GM12878 (cell line): ENCODE results near the gene PROP1. TPM values are rescaled to one million over a fixed set of nuclear protein-coding genes. Genes with fewer than 3 reads are reported as not detected.

ENCODE experiments used
- ATAC-seq: fragments of 200-7000 bp; cut with Tn5 transposase; 3 replicates; pipeline ENCODE4 v1.9.1; 2020; ENCODE audit warnings: mild to moderate bottlenecking, moderate library complexity
- BruUV-seq: library from RNA; stranded (reverse); fragments of 400-500 nt; replicated peaks from 2 replicates; lab custom pipeline; 2021; lab: Mats Ljungman, UMichigan
- CTCF ChIA-PET: fragments of 300-600 bp; sonication (Branson Sonifier 250); formaldehyde crosslinking; extraction: SDS; loops from one replicate; lab custom pipeline; 2021; ENCODE audit warnings: inconsistent platforms; lab: Yijun Ruan, JAX
- POLR2A ChIA-PET: fragments of 350-600 bp; formaldehyde crosslinking; extraction: SDS; loops from one replicate; lab custom pipeline; 2021; ENCODE audit warnings: inconsistent platforms; lab: Charles Lee
- RAD21 ChIA-PET: fragments of 300-600 bp; sonication (Branson Sonifier 250); formaldehyde crosslinking; loops from one replicate; lab custom pipeline; 2023; ENCODE audit warnings: antibody characterized with exemption; ENCODE audit not compliant: unreplicated experiment; lab: Charles Lee
- SMC1A ChIA-PET: fragments of 300-600 bp; sonication (Branson Sonifier 250); formaldehyde crosslinking; loops from one replicate; lab custom pipeline; 2023; ENCODE audit not compliant: unreplicated experiment, uncharacterized antibody; lab: Charles Lee
- DNase-seq: peaks from one replicate; pipeline ENCODE4 v3.0.0-alpha.2; 2011; ENCODE audit warnings: low read depth, low spot score
- FAIRE-seq: peaks from 3 replicates; lab custom pipeline; 2011; peaks lifted over from hg19 to GRCh38; lab: Jason Lieb, UNC
- H2AFZ ChIP-seq: 2 replicates; pipeline ENCODE4 v1.6.0; 2011; ENCODE audit warnings: low read depth, low read length, control low read depth; ENCODE audit not compliant: control insufficient read depth
- H3K27ac ChIP-seq: 2 replicates; pipeline ENCODE4 v1.5.1; 2011; ENCODE audit warnings: control low read depth; ENCODE audit not compliant: control insufficient read depth, insufficient read depth
- H3K27me3 ChIP-seq, 2 experiments: replicated peaks in 1 of 2; 2 replicates each; pipeline versions ENCODE4 v1.6.0 to v1.6.1; 2011; ENCODE audit warnings: low read length in 1 of 2; ENCODE audit not compliant: control insufficient read depth in 2 of 2, insufficient read depth in 2 of 2
- H3K36me3 ChIP-seq, 2 experiments: 2 replicates each; pipeline ENCODE4 v1.5.1; 2011; ENCODE audit warnings: low read length in 1 of 2; ENCODE audit not compliant: control insufficient read depth in 2 of 2, insufficient read depth in 2 of 2
- H3K4me1 ChIP-seq: 2 replicates; pipeline ENCODE4 v1.6.1; 2011; ENCODE audit warnings: mild to moderate bottlenecking, low read length, moderate library complexity, mixed read lengths; ENCODE audit not compliant: control insufficient read depth, insufficient read depth
- H3K4me2 ChIP-seq: 2 replicates; pipeline ENCODE4 v1.6.0; 2011; ENCODE audit warnings: control low read depth; ENCODE audit not compliant: control insufficient read depth, insufficient read depth
- H3K4me3 ChIP-seq: fragments of 200-600 bp; sonication (generic); 2 replicates; pipeline ENCODE4 v1.5.1; 2016
- H3K79me2 ChIP-seq: 2 replicates; pipeline ENCODE4 v1.6.0; 2011; ENCODE audit warnings: low read length; ENCODE audit not compliant: control insufficient read depth, insufficient read depth
- H3K9ac ChIP-seq: 2 replicates; pipeline ENCODE4 v1.8.0; 2011; ENCODE audit warnings: low read length, control low read depth, mixed read lengths; ENCODE audit not compliant: control insufficient read depth, insufficient read depth
- H3K9me3 ChIP-seq: replicated peaks from 3 replicates; pipeline ENCODE4 v1.5.1; 2011; ENCODE audit warnings: mild to moderate bottlenecking, low read length; ENCODE audit not compliant: control insufficient read depth, insufficient read depth
- H4K20me1 ChIP-seq: 2 replicates; pipeline ENCODE4 v1.6.0; 2011; ENCODE audit not compliant: control insufficient read depth, insufficient read depth
- BCL11A ChIP-seq: IDR thresholded peaks from 2 replicates; pipeline ENCODE4 v1.6.1; 2011; ENCODE audit warnings: low read depth, low read length
- CBFB ChIP-seq: IDR thresholded peaks from 2 replicates; pipeline ENCODE4 v1.6.1; 2016; ENCODE audit warnings: antibody characterized with exemption, low read depth
- IRF3 ChIP-seq: fragments of 450-650 bp; IDR thresholded peaks from 2 replicates; pipeline ENCODE4 v1.6.1; 2014; ENCODE audit warnings: mild to moderate bottlenecking
- MEF2B ChIP-seq: fragments of 450-650 bp; IDR thresholded peaks from 2 replicates; pipeline ENCODE4 v1.6.1; 2018; ENCODE audit warnings: mild to moderate bottlenecking, moderate library complexity; ENCODE audit not compliant: partially characterized antibody, poor library complexity, severe bottlenecking
- MTA2 ChIP-seq: fragments of 450-650 bp; IDR thresholded peaks from 2 replicates; pipeline ENCODE4 v1.6.1; 2016; ENCODE audit warnings: low read depth, mild to moderate bottlenecking, moderate library complexity
- POLR2AphosphoS2 ChIP-seq: IDR thresholded peaks from 2 replicates; pipeline ENCODE4 v1.6.1; 2011; ENCODE audit warnings: low read depth, mild to moderate bottlenecking, low read length, improper control_type of control experiment, moderate library complexity
- RBBP5 ChIP-seq: fragments of 200-600 bp; sonication (generic); conservative IDR thresholded peaks from 2 replicates; pipeline ENCODE4 v1.6.1; 2016
- SREBF1 ChIP-seq: IDR thresholded peaks from 2 replicates; pipeline ENCODE4 v1.6.1; 2012; ENCODE audit warnings: mild to moderate bottlenecking, low read length
- ZNF592 ChIP-seq: fragments of 450-650 bp; IDR thresholded peaks from 2 replicates; pipeline ENCODE4 v1.6.1; 2017; ENCODE audit warnings: mild to moderate bottlenecking, moderate library complexity
- WGBS: methylation state at CpG from one replicate; pipeline ENCODE4 v1.1.6; 2016; ENCODE audit warnings: low lambda C conversion rate; ENCODE audit not compliant: insufficient replicate concordance, insufficient coverage; ENCODE audit errors: missing lambda C conversion rate; 5-methylcytosine and 5-hydroxymethylcytosine counted together
- in situ Hi-C: fragments of 300-500 bp; cut with MboI; formaldehyde crosslinking; loops from 9 replicates; pipeline ENCODE4 v1.14.3; 2018; ENCODE audit warnings: mixed read lengths
- intact Hi-C: fragments of 100-400 bp; cut with micrococcal nuclease; formaldehyde crosslinking; loops from one replicate; pipeline ENCODE4 v1.14.2; 2022; ENCODE audit not compliant: unreplicated experiment
- polyA plus RNA-seq, 11 experiments: library from polyadenylated mRNA; depleted of rRNA in 4 of 11; unstranded in 6 of 11; stranded (reverse) in 5 of 11; fragments of >200 nt; fragmentation: Nextera tagmentation in 4 of 11; fragmentation: Illumina TruSeq in 1 of 11; extraction: Ambion mirVana in 4 of 11; extraction: Trizol in 1 of 11; gene quantifications; 1 replicate in 1 of 11; 2 replicates in 10 of 11; pipeline versions ENCODE4 v1.2.1 to v1.2.3, GENCODE V29; 2011 to 2016; ENCODE audit warnings: inconsistent platforms in 2 of 11, missing spikeins in 2 of 11, low read depth in 1 of 11
- total RNA-seq, 4 experiments: library from RNA; depleted of rRNA in 3 of 4; stranded (reverse); fragments of >200 nt in 3 of 4; fragmentation: Illumina TruSeq in 1 of 4; extraction: Trizol in 1 of 4; gene quantifications; 2 replicates each; pipeline versions ENCODE4 v1.2.1 to v1.2.3, GENCODE V29; 2013 to 2021

Gene PROP1
- total and polyA plus RNA-seq, 10 of the 15 experiments (the other 5 are each of a cell fraction or from before 2014, with no cell fraction given) = not detected

- TF ChIP-seq ZNF592 (no peak), POLR2AphosphoS2 (no peak), IRF3 (no peak), CBFB (no peak), MEF2B (no peak)
- TF ChIP-seq, all 136 proteins: peak for 0
Measured at GRCh38 chr5:177967221-177967887, 28.7 kb downstream of the PROP1 start (continued).

DNA sequence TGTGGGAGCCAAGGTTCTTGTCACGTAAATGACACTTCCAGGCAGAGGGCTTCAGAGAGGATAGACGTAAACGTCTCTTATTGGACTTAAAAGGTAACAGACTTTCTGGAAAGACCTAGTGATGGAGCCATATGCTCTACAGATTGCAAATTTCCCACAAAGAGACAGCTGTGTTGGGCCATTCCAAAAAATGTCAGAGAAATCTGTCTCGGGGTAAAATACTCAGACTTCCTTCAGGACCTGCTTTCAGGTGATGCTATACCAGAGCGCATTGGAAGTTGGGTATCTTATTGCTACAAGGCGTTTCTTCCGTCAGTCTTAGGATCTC, 29.2 kb downstream of the PROP1 start:
- H2AFZ ChIP-seq = no peak overlapping the region
- no peaks in the 10 kb centered on the region for H3K79me2 ChIP-seq
- no peak overlapping the region for H3K27ac ChIP-seq
- H4K20me1 ChIP-seq = no peaks in the 10 kb centered on the region
- ATAC-seq (no peak), DNase-seq (no peak), FAIRE-seq (no peak)
- no peak overlapping the region for H3K4me2 ChIP-seq
- 71% methylated on average over 7 of the region's 7 CpGs for WGBS
- no peaks in the 10 kb centered on the region for H3K27me3 ChIP-seq
- in situ Hi-C loops (no loop called here), intact Hi-C loops (no loop called here)
- no peak overlapping the region for H3K4me3 ChIP-seq
- H3K4me1 ChIP-seq = no peaks in the 10 kb centered on the region
- POLR2A ChIA-PET = no interaction called here
- H3K9ac ChIP-seq = no peak overlapping the region
- SMC1A ChIA-PET = no interaction called here
- no peaks in the 10 kb centered on the region for H3K9me3 ChIP-seq
- no TSS peak for BruUV-seq
- no peaks in the 10 kb centered on the region for H3K36me3 ChIP-seq
- RAD21 ChIA-PET = no interaction called here
- no peak for TF ChIP-seq BCL11A
- no peak for TF ChIP-seq SREBF1
- no peak for TF ChIP-seq MTA2
- no peak for TF ChIP-seq RBBP5
- CTCF ChIA-PET = no interaction called here
